Esophagus squamous epithelium (tissue), 5 donors: Measurements from ENCODE around the gene GGTLC1. TPM values are rescaled to one million over a fixed set of nuclear protein-coding genes. Genes with fewer than 3 reads are reported as not detected.

Source experiments
- DNase-seq: peaks from one replicate; lab custom pipeline; 2025; lab: John Stamatoyannopoulos, UW
- H3K27ac ChIP-seq, 4 donors: fragments of 200-600 bp; sonication (generic); one replicate each; pipeline ENCODE4 v1.5.1; 2016 to 2019; ENCODE audit warnings: mild to moderate bottlenecking in 1 of 4
- H3K27me3 ChIP-seq, 4 donors: fragments of 200-600 bp; sonication (generic); 1 replicate in 3 of 4; 2 replicates in 1 of 4; pipeline versions ENCODE4 v1.5.1 to v1.6.0; 2017 to 2021; ENCODE audit warnings: antibody characterized with exemption in 1 of 4
- H3K36me3 ChIP-seq, 3 donors: fragments of 200-600 bp; sonication (generic); one replicate each; pipeline ENCODE4 v1.5.1; 2016 to 2019
- H3K4me1 ChIP-seq, 3 donors: fragments of 200-600 bp; sonication (generic); one replicate each; pipeline ENCODE4 v1.5.1; 2017 to 2019
- H3K4me3 ChIP-seq, 4 donors: fragments of 200-600 bp; sonication (generic); 1 replicate in 3 of 4; 2 replicates in 1 of 4; pipeline ENCODE4 v1.5.1; 2016 to 2019; ENCODE audit warnings: mild to moderate bottlenecking in 2 of 4, moderate library complexity in 1 of 4
- H3K9me3 ChIP-seq, 3 donors: fragments of 200-600 bp; sonication (generic); one replicate each; pipeline ENCODE4 v1.5.1; 2016 to 2019
- CTCF ChIP-seq, 6 experiments: fragments of 450-650 bp in 4 of 6; fragments of 200-600 bp in 2 of 6; sonication (generic) in 2 of 6; IDR thresholded peaks; one replicate each; pipeline ENCODE4 v1.5.1; 2016 to 2019; ENCODE audit warnings: antibody characterized with exemption in 6 of 6, mild to moderate bottlenecking in 4 of 6, moderate library complexity in 4 of 6
- POLR2A ChIP-seq, 4 donors: fragments of 450-650 bp; IDR thresholded peaks; one replicate each; pipeline ENCODE4 v1.6.1; 2017; ENCODE audit warnings: antibody characterized with exemption in 4 of 4, mild to moderate bottlenecking in 4 of 4, moderate library complexity in 3 of 4
- WGBS, 2 donors: methylation state at CpG; one replicate each; pipeline ENCODE4 v1.1.5; 2018; 5-methylcytosine and 5-hydroxymethylcytosine counted together
- intact Hi-C: fragments of 100-400 bp; cut with DNase I; formaldehyde crosslinking; loops from one replicate; pipeline ENCODE4 v1.15.0; 2022
- total RNA-seq, 4 donors: library from RNA; depleted of rRNA; stranded (reverse); fragments of >200 nt; gene quantifications; one replicate each; pipeline ENCODE4 v1.1.0, GENCODE V29; 2016
- donor health status: DM: yes; HTN: yes; CAD: no.

The GGTLC1 gene
- total RNA-seq, 4 donors from 2014 or later: not detected

GRCh38 chr20:23974966-23975365 is 13.6 kb downstream of the GGTLC1 start:
- Histone ChIP-seq H3K27ac (no peak overlapping the region), H3K4me3 (no peak overlapping the region), H3K4me1 (no peaks in the 10 kb centered on the region), H3K27me3 (peaks cover 0 to 27% (median 0%) of the 10 kb centered on the region in 4 donors), H3K9me3 (no peaks in the 10 kb centered on the region), H3K36me3 (no peaks in the 10 kb centered on the region)
- intact Hi-C loops: no loop called here
- 52 to 57% methylated on average over 8 to 9 of the region's 9 CpGs for WGBS, 2 donors
- no peak for DNase-seq
- TF ChIP-seq POLR2A (IDR thresholded peaks at IDR 0.05) (no peak), CTCF (IDR thresholded peaks at IDR 0.05) (no peak)

DNA sequence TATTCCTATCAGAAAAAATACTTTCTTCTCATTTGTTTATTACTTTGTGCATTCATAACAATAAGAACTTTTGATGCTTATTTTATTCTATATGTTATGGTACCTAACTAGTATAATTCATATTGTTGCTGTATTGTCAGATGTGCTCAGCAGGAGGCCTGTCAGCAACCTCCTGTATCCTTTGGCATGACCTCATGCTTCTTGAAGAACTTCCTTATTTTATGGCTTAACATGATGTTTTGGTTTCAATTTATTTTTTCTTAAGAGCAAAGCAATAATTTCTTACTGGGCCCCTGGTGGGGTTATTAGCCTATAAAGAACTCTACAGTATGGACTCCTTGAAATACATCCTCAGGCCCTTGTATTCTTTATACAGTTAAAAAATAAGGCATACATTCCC is 17.3 kb downstream of the GGTLC1 start:
- H3K36me3 ChIP-seq: no peaks in the 10 kb centered on the region
- H3K4me3 ChIP-seq: no peak overlapping the region
- intact Hi-C loops: no loop called here
- H3K9me3 ChIP-seq: no peaks in the 10 kb centered on the region
- H3K4me1 ChIP-seq: no peaks in the 10 kb centered on the region
- H3K27me3 ChIP-seq: peaks cover 0 to 27% (median 0%) of the 10 kb centered on the region in 4 donors
- TF ChIP-seq CTCF (IDR thresholded peaks at IDR 0.05) (no peak), POLR2A (IDR thresholded peaks at IDR 0.05) (no peak)
- DNase-seq: no peak
- H3K27ac ChIP-seq: no peak overlapping the region

- Histone ChIP-seq H3K36me3 (no peaks in the 10 kb centered on the region), H3K9me3 (no peaks in the 10 kb centered on the region), H3K27me3 (peaks cover 0 to 26% (median 0%) of the 10 kb centered on the region in 4 donors), H3K27ac (no peak overlapping the region), H3K4me3 (no peak overlapping the region), H3K4me1 (no peaks in the 10 kb centered on the region)
- WGBS, 2 donors: no CpG with 5 or more reads among the region's 1 CpG
- intact Hi-C loops: no loop called here
- TF ChIP-seq CTCF (IDR thresholded peaks at IDR 0.05): no peak
- TF ChIP-seq POLR2A (IDR thresholded peaks at IDR 0.05): no peak
- no peak for DNase-seq
Measured at GRCh38 chr20:23970049-23970448, 18.5 kb downstream of the GGTLC1 start.

DNA sequence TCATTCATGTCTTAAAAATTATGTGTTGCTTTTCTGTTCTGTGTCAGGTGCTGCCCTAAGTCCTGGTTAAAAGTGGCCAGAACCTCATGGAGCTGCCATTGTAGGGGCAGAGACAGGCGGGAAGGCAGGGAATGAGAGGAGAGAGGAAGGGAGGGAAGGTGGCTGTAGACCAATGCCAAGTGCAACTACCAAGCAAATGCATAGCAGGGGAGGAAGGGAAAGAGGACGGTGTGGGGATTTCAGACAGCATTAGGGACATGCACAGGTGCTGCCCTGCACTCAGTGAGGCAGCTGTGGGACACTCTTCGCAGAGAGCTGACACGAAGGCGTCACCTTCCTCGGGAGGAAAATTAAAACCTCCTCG is 21.0 kb downstream of the GGTLC1 start:
- Histone ChIP-seq H3K36me3 (no peaks in the 10 kb centered on the region), H3K9me3 (no peaks in the 10 kb centered on the region), H3K4me3 (no peak overlapping the region), H3K4me1 (no peaks in the 10 kb centered on the region), H3K27ac (no peak overlapping the region), H3K27me3 (peaks cover 0 to 2% (median 0%) of the 10 kb centered on the region in 4 donors)
- TF ChIP-seq CTCF (IDR thresholded peaks at IDR 0.05): no peak
- no peak for TF ChIP-seq POLR2A (IDR thresholded peaks at IDR 0.05)
- no peak for DNase-seq
- intact Hi-C loops: no loop called here
- 69 to 75% methylated on average over 7 of the region's 7 CpGs for WGBS, 2 donors

DNA sequence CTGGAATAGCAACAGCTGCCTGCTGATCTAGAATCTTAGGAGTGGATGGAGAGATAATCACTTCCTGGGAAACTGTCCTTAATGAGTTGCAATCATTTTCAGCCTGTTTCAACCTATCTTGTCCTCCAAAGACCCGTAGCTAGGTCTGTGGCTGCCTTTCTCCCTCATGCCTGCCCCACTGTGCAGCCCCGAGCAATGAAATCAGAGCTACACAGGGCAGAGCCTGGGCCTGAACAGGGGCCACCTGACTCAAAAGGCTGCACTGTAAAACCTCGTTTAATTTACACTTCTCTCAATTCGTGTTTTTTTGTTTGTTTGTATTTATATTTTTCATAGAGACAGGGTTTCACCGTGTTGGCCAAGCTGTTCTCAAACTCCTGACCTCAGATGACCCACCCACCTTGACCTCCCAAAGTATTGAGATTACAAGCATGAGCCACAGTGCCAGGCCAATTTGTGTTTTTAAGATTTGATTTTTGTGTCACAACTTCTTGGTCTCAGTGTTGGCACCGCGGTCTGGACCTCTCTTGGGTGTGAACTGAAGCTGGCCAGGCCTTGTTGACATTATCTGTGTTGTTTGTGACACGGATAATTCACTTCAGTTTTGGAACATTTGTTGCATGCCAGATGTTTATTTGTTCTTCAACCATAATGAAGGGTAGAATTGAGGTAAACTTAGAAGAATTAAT is 21.5 kb downstream of the GGTLC1 start:
- TF ChIP-seq CTCF (IDR thresholded peaks at IDR 0.05): no peak
- no peak for TF ChIP-seq POLR2A (IDR thresholded peaks at IDR 0.05)
- no peaks in the 10 kb centered on the region for H3K27me3 ChIP-seq
- DNase-seq: no peak
- H3K36me3 ChIP-seq: no peaks in the 10 kb centered on the region
- no peak overlapping the region for H3K27ac ChIP-seq
- H3K4me3 ChIP-seq: no peak overlapping the region
- H3K4me1 ChIP-seq: no peaks in the 10 kb centered on the region
- H3K9me3 ChIP-seq: no peaks in the 10 kb centered on the region
- whole genome bisulfite sequencing, 2 donors: 68 to 72% methylated on average over 8 of the region's 8 CpGs
- intact Hi-C loops: no loop called here
